HL-60 (cell line): ENCODE measurements around the gene ZNF253.
"Not testable (repeated sequence)": the region's sequence is repeated elsewhere in the genome, so short reads cannot be mapped to it uniquely, and the experiment has no call there.

Experiments used
- DNase-seq, 2 experiments: peaks; one replicate each; pipeline ENCODE4 v3.0.0-alpha.2; 2010 to 2020; ENCODE audit warnings: low read depth in 1 of 2, low spot score in 1 of 2
- H3K27ac ChIP-seq: fragments of 250-450 bp; sonication (Bioruptor Pico); replicated peaks from 2 replicates; pipeline ENCODE4 v1.5.1; 2020; ENCODE audit warnings: mild to moderate bottlenecking, moderate library complexity
- H3K27me3 ChIP-seq: fragments of 250-450 bp; sonication (Bioruptor Pico); 2 replicates; pipeline ENCODE4 v1.5.1; 2021; ENCODE audit warnings: mild to moderate bottlenecking, moderate library complexity; ENCODE audit not compliant: insufficient read depth, poor library complexity, severe bottlenecking
- H3K4me3 ChIP-seq: replicated peaks from 2 replicates; pipeline ENCODE4 v1.5.1; 2011; ENCODE audit warnings: mild to moderate bottlenecking, control low read depth, low read length; ENCODE audit not compliant: insufficient read depth
- CTCF ChIP-seq: IDR thresholded peaks from one replicate; pipeline ENCODE4 v1.5.1; 2011; ENCODE audit warnings: low read length, control low read depth, inconsistent platforms; ENCODE audit not compliant: insufficient read depth
- GABPA ChIP-seq: IDR thresholded peaks from 2 replicates; pipeline ENCODE4 v1.6.1; 2012; ENCODE audit warnings: low read depth
- POLR2AphosphoS5 ChIP-seq: IDR thresholded peaks from 2 replicates; pipeline ENCODE4 v1.6.1; 2012; ENCODE audit warnings: low read depth
- REST ChIP-seq: IDR thresholded peaks from 2 replicates; pipeline ENCODE4 v1.6.1; 2012; ENCODE audit warnings: low read depth; ENCODE audit not compliant: insufficient replicate concordance
- SPI1 ChIP-seq: IDR thresholded peaks from 2 replicates; pipeline ENCODE4 v1.6.1; 2012; ENCODE audit warnings: low read depth, mild to moderate bottlenecking, borderline replicate concordance

The ZNF253 gene

GRCh38 chr19:19849056-19849455 lies 16.6 kb upstream of the ZNF253 start:
- H3K4me3 ChIP-seq = no peak overlapping the region
- DNase-seq = no peak
- TF ChIP-seq SPI1 (no peak), REST (no peak), POLR2AphosphoS5 (no peak), CTCF (no peak), GABPA (no peak)
- H3K27me3 ChIP-seq = no peaks in the 10 kb centered on the region
- H3K27ac ChIP-seq = no peak overlapping the region

- peak overlapping the region; percentile 54 for H3K27ac ChIP-seq
- not testable (repeated sequence) for H3K4me3 ChIP-seq, H3K27me3 ChIP-seq
- DNase-seq = peak in 1 of 2 experiments; percentile 50
Measured at GRCh38 chr19:19851740-19852139, 13.9 kb upstream of the ZNF253 start.

GRCh38 chr19:19858751-19859150 lies 6.9 kb upstream of the ZNF253 start:
- H3K4me3 ChIP-seq = no peak overlapping the region
- TF ChIP-seq CTCF (no peak), GABPA (no peak), SPI1 (no peak), POLR2AphosphoS5 (no peak), REST (no peak)
- no peak overlapping the region for H3K27ac ChIP-seq
- no peaks in the 10 kb centered on the region for H3K27me3 ChIP-seq
- no peak for DNase-seq

GRCh38 chr19:19860756-19861390 lies 4.8 kb upstream of the ZNF253 start:
- TF ChIP-seq POLR2AphosphoS5 = no peak
- TF ChIP-seq CTCF = no peak
- TF ChIP-seq SPI1 = no peak
- no peak for TF ChIP-seq REST
- no peak for TF ChIP-seq GABPA
- no peak overlapping the region for H3K4me3 ChIP-seq
- no peak overlapping the region for H3K27ac ChIP-seq
- H3K27me3 ChIP-seq = no peaks in the 10 kb centered on the region
- DNase-seq = no peak
